Naive B cell (primary cell): ENCODE data around the gene NTRK3. TPM values are rescaled to one million over a fixed set of nuclear protein-coding genes. Genes with fewer than 3 reads are reported as not detected.
A peak's percentile ranks its signal among the peaks of the same experiment; 100 is the strongest.

ENCODE experiments used
- ATAC-seq, 2 donors: fragments of 150-1000 bp; cut with Tn5 transposase; 2 replicates each; pipeline ENCODE4 v1.10.0; 2021; ENCODE audit warnings: low read depth in 2 of 2, mild to moderate bottlenecking in 2 of 2, moderate library complexity in 2 of 2
- DNase-seq: peaks from one replicate; pipeline ENCODE4 v3.0.0; 2022
- H3K27ac Mint-ChIP-seq, 6 donors: one replicate each; pipeline ENCODE4 v1.8.0; 2020 to 2022; ENCODE audit warnings: mild to moderate bottlenecking in 6 of 6, mixed read lengths in 6 of 6, moderate library complexity in 5 of 6, inconsistent platforms in 2 of 6
- H3K27me3 Mint-ChIP-seq, 3 donors: one replicate each; pipeline ENCODE4 v1.8.0; 2021 to 2022; ENCODE audit warnings: mixed read lengths in 3 of 3, mild to moderate bottlenecking in 1 of 3
- H3K36me3 Mint-ChIP-seq, 2 donors: one replicate each; pipeline ENCODE4 v1.8.0; 2020 to 2022; ENCODE audit warnings: mixed read lengths in 2 of 2, inconsistent platforms in 1 of 2, mild to moderate bottlenecking in 1 of 2
- H3K4me1 Mint-ChIP-seq, 3 donors: one replicate each; pipeline ENCODE4 v1.8.0; 2020 to 2022; ENCODE audit warnings: mixed read lengths in 3 of 3, inconsistent platforms in 1 of 3, mild to moderate bottlenecking in 1 of 3, moderate library complexity in 1 of 3
- H3K4me3 Mint-ChIP-seq, 8 donors: one replicate each; pipeline ENCODE4 v1.8.0; 2020 to 2022; ENCODE audit warnings: mild to moderate bottlenecking in 8 of 8, mixed read lengths in 8 of 8, moderate library complexity in 8 of 8, inconsistent platforms in 2 of 8
- H3K9me3 Mint-ChIP-seq, 7 donors: one replicate each; pipeline ENCODE4 v1.8.0; 2020 to 2022; ENCODE audit warnings: mixed read lengths in 7 of 7, mild to moderate bottlenecking in 5 of 7, inconsistent platforms in 2 of 7, moderate library complexity in 1 of 7
- polyA plus RNA-seq, 6 donors: library from polyadenylated mRNA; unstranded; fragments of 300-500 nt; fragmentation: Illumina TruSeq; gene quantifications; one replicate each; pipeline ENCODE4 v1.2.3, GENCODE V29; 2021; ENCODE audit warnings: low read depth in 6 of 6

Gene NTRK3
- polyA plus RNA-seq, 6 donors from 2014 or later = not detected

DNA sequence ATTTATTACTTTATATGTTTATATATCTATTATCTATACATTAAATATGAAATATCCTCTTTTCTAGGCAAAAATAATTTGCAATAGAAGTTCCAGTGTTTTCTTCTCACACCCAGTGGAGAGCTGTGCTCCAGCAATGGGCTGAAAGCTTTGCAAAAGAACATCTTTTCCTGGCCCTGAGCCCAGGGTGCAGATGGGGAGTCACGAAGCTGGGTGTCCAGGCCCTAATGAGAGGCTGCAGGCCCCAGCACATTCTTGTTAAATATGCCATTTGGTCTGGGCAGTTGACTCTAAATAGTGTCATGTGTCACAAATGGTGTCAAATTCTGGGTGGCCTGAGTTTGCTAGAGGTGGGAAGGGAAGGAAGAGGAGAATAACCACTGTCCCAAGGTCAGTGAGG lies 5.7 kb downstream of the NTRK3 start:
- Mint-ChIP-seq H3K4me1 (peaks cover 14 to 24% (median 23%) of the 10 kb centered on the region in 3 donors), H3K9me3 (no peaks in the 10 kb centered on the region), H3K27ac (no peak overlapping the region), H3K27me3 (peaks cover 41 to 70% (median 51%) of the 10 kb centered on the region in 3 donors), H3K4me3 (no peak overlapping the region), H3K36me3 (no peaks in the 10 kb centered on the region)
- DNase-seq (no peak), ATAC-seq (no peak)

GRCh38 chr15:88249220-88249619 lies 7.3 kb downstream of the NTRK3 start:
- no peak overlapping the region for H3K27ac Mint-ChIP-seq
- no peak for DNase-seq
- no peaks in the 10 kb centered on the region for H3K36me3 Mint-ChIP-seq
- H3K27me3 Mint-ChIP-seq = peaks cover 36 to 57% (median 36%) of the 10 kb centered on the region in 3 donors
- H3K4me1 Mint-ChIP-seq = peaks cover 7 to 14% (median 12%) of the 10 kb centered on the region in 3 donors
- peaks cover 0 to 2% (median 0%) of the 10 kb centered on the region in 7 donors for H3K9me3 Mint-ChIP-seq
- ATAC-seq = no peak
- H3K4me3 Mint-ChIP-seq = no peak overlapping the region

DNA sequence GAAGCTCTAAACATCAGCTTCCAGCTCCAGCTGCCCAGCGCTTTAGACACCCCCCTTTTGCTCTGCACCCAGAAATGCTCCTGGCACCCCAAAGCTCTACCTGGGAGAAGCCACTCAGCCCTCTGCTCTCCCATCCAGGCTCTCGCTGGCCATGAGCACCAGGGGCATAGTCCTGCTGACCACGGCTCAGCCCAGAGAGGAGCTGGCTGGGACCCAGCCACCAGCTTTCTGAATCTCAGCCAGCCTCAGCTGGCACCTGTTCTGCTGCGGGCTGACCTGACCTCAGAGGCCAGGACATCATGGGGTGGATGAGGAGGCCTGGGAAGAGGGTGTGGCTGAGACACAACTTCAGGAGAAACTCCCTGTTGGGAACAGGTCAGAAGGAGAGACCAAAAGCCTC lies 8.6 kb downstream of the NTRK3 start:
- Mint-ChIP-seq H3K4me1 (peaks cover 6 to 14% (median 7%) of the 10 kb centered on the region in 3 donors), H3K4me3 (no peak overlapping the region), H3K36me3 (no peaks in the 10 kb centered on the region), H3K27me3 (peaks cover 23 to 48% (median 32%) of the 10 kb centered on the region in 3 donors), H3K27ac (no peak overlapping the region), H3K9me3 (peaks cover 0 to 5% (median 0%) of the 10 kb centered on the region in 7 donors)
- DNase-seq = no peak
- ATAC-seq = no peak

DNA sequence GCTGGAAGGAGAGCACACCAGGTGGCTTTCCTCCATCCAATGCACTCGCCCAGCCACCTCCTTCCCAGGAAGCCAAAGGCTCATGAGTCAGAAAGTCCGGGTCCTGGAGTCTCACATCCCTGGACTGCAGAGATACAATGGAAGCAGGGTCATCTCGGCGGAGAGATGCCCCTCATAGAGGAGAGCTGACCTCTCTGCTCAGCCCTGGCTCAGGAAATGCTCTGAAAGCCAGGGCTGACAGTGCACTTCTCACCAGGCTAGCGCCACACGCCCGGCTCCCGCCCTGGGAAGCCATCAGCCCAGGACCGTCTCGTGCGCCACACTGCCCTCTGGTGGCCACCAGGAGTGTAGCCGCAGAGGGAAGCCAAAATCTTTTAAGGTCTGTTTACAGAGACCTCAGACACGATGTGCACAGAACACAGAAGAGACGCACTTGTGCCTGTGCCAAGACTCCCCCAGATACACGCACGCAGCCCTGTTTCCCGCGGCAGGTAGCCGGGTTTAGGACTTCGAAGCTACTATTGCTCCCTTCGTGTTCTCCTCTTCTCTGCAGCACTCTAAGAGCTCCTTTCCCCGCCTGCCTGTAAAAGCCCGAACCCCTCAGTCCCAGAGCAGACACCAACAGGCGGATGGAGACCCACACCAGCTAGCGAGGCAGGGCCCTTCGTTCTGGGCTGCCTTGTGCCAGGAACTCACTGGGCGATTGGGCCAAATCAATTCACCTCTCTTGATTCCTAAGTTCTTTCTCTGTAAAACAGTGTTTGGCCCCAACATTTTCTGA lies 9.7 kb downstream of the NTRK3 start:
- DNase-seq (peak; percentile 50), ATAC-seq (peak; percentile 60 to 64)
- H3K4me1 Mint-ChIP-seq = peaks cover 6 to 14% (median 7%) of the 10 kb centered on the region in 3 donors
- peak overlapping the region in 1 of 8 donors; percentile 48 for H3K4me3 Mint-ChIP-seq
- peak overlapping the region in 1 of 6 donors; percentile 21 for H3K27ac Mint-ChIP-seq
- peaks cover 0 to 5% (median 0%) of the 10 kb centered on the region in 7 donors for H3K9me3 Mint-ChIP-seq
- H3K27me3 Mint-ChIP-seq = peaks cover 18 to 37% (median 32%) of the 10 kb centered on the region in 3 donors
- no peaks in the 10 kb centered on the region for H3K36me3 Mint-ChIP-seq

- H3K27me3 Mint-ChIP-seq = peaks cover 23 to 31% (median 29%) of the 10 kb centered on the region in 3 donors
- no peaks in the 10 kb centered on the region for H3K36me3 Mint-ChIP-seq
- DNase-seq (no peak), ATAC-seq (no peak)
- no peak overlapping the region for H3K4me3 Mint-ChIP-seq
- H3K27ac Mint-ChIP-seq = no peak overlapping the region
- peaks cover 0 to 5% (median 0%) of the 10 kb centered on the region in 7 donors for H3K9me3 Mint-ChIP-seq
- peaks cover 6 to 14% (median 7%) of the 10 kb centered on the region in 3 donors for H3K4me1 Mint-ChIP-seq
These were observed 10.5 kb downstream of the NTRK3 start for GRCh38 chr15:88246081-88246480.

- Mint-ChIP-seq H3K27ac (no peak overlapping the region), H3K4me1 (peaks cover 6 to 14% (median 7%) of the 10 kb centered on the region in 3 donors), H3K9me3 (peaks cover 0 to 5% (median 0%) of the 10 kb centered on the region in 7 donors), H3K36me3 (no peaks in the 10 kb centered on the region), H3K27me3 (peaks cover 24 to 36% (median 32%) of the 10 kb centered on the region in 3 donors), H3K4me3 (no peak overlapping the region)
- ATAC-seq = no peak
- no peak for DNase-seq
These were observed 12.4 kb downstream of the NTRK3 start for GRCh38 chr15:88243895-88244787.

- ATAC-seq (no peak), DNase-seq (no peak)
- Mint-ChIP-seq H3K27ac (no peak overlapping the region), H3K4me1 (peaks cover 6 to 14% (median 7%) of the 10 kb centered on the region in 3 donors), H3K4me3 (no peak overlapping the region), H3K9me3 (peaks cover 0 to 5% (median under 1%) of the 10 kb centered on the region in 7 donors), H3K27me3 (peaks cover 22 to 37% (median 34%) of the 10 kb centered on the region in 3 donors), H3K36me3 (no peaks in the 10 kb centered on the region)
These were observed 13.7 kb downstream of the NTRK3 start for GRCh38 chr15:88242586-88243555.

DNA sequence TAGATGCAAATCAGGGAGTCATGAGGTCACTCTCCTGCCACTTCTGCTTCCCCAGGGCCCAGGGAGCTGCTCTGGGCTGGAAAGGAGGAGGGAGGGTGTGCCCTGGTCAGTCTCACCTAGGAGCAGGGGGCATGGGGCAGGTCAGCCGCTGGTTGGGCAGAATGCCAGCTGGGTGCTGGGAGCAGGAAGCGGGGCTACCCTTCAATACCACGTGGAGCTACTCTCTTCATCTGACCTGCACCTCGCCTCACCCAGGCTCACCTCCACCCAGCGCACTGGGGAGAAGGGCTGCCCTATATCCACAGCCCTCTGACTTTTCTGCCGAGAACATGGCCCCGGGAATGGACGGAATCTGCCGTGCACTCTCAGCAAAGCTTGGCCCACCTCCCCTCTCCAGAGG lies 15.1 kb downstream of the NTRK3 start:
- H3K4me3 Mint-ChIP-seq = no peak overlapping the region
- H3K9me3 Mint-ChIP-seq = peaks cover 0 to 5% (median 2%) of the 10 kb centered on the region in 7 donors
- peaks cover under 1 to 7% (median 2%) of the 10 kb centered on the region in 3 donors for H3K4me1 Mint-ChIP-seq
- H3K27ac Mint-ChIP-seq = no peak overlapping the region
- H3K27me3 Mint-ChIP-seq = peaks cover 16 to 28% (median 25%) of the 10 kb centered on the region in 3 donors
- no peak for ATAC-seq
- DNase-seq = no peak
- H3K36me3 Mint-ChIP-seq = no peaks in the 10 kb centered on the region

GRCh38 chr15:88241060-88241459 lies 15.5 kb downstream of the NTRK3 start:
- Mint-ChIP-seq H3K27ac (no peak overlapping the region), H3K4me1 (peaks cover 0 to 3% (median 0%) of the 10 kb centered on the region in 3 donors), H3K36me3 (no peaks in the 10 kb centered on the region), H3K4me3 (no peak overlapping the region), H3K9me3 (peaks cover 0 to 5% (median 2%) of the 10 kb centered on the region in 7 donors), H3K27me3 (peaks cover 16 to 28% (median 22%) of the 10 kb centered on the region in 3 donors)
- DNase-seq = no peak
- ATAC-seq = no peak

DNA sequence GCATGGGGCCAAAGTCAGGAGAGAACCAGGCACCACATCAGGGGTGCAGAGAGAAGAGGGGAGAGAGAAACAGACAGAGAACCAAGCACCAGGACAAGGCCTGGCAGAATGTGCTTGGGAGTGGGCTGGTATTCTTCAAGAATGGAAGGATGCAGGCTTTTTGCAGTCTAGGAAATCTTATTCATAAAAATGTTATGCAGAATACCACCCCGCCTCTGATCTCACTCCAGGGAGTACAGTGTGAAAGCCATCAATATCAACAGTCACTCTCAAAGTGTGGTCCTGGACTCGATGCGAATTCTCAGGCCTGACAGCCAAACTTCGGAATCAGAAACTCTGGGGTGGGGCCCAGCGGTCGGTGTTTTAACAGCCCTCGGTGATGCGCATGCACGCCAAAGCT lies 16.9 kb downstream of the NTRK3 start:
- DNase-seq (no peak), ATAC-seq (no peak)
- H3K36me3 Mint-ChIP-seq = no peaks in the 10 kb centered on the region
- H3K9me3 Mint-ChIP-seq = peaks cover 0 to 5% (median 0%) of the 10 kb centered on the region in 7 donors
- H3K27me3 Mint-ChIP-seq = peaks cover 15 to 37% (median 28%) of the 10 kb centered on the region in 3 donors
- H3K4me1 Mint-ChIP-seq = no peaks in the 10 kb centered on the region
- H3K4me3 Mint-ChIP-seq = no peak overlapping the region
- no peak overlapping the region for H3K27ac Mint-ChIP-seq

GRCh38 chr15:88238618-88239430 lies 17.7 kb downstream of the NTRK3 start:
- Mint-ChIP-seq H3K27me3 (peaks cover 13 to 45% (median 30%) of the 10 kb centered on the region in 3 donors), H3K27ac (no peak overlapping the region), H3K4me3 (no peak overlapping the region), H3K9me3 (peaks cover 0 to 3% (median 0%) of the 10 kb centered on the region in 7 donors), H3K4me1 (no peaks in the 10 kb centered on the region), H3K36me3 (no peaks in the 10 kb centered on the region)
- DNase-seq (no peak), ATAC-seq (no peak)

GRCh38 chr15:88234711-88235110 lies 21.8 kb downstream of the NTRK3 start:
- H3K4me1 Mint-ChIP-seq = no peaks in the 10 kb centered on the region
- ATAC-seq (no peak), DNase-seq (no peak)
- H3K27ac Mint-ChIP-seq = no peak overlapping the region
- no peaks in the 10 kb centered on the region for H3K36me3 Mint-ChIP-seq
- H3K9me3 Mint-ChIP-seq = peaks cover 0 to 5% (median 0%) of the 10 kb centered on the region in 7 donors
- H3K4me3 Mint-ChIP-seq = peak overlapping the region in 1 of 8 donors; percentile 46
- peaks cover 21 to 39% (median 30%) of the 10 kb centered on the region in 3 donors for H3K27me3 Mint-ChIP-seq
